ENCODE data around the gene SIL1.

GRCh38 chr5:138905541-138905940 lies 292.6 kb downstream of the SIL1 start:
- TF ChIP-seq EZH2 (IDR thresholded peaks at IDR 0.05; ENCODE audit: low read depth) (no peak), CTCF (conservative IDR thresholded peaks at IDR 0.05) (no peak)
